HS-5 (cell line): ENCODE measurements around the gene TBX4.

ENCODE experiments used
- DNase-seq: peaks from one replicate; pipeline ENCODE4 v3.0.0-alpha.2; 2012; ENCODE audit warnings: low read depth

TBX4 gene

DNA sequence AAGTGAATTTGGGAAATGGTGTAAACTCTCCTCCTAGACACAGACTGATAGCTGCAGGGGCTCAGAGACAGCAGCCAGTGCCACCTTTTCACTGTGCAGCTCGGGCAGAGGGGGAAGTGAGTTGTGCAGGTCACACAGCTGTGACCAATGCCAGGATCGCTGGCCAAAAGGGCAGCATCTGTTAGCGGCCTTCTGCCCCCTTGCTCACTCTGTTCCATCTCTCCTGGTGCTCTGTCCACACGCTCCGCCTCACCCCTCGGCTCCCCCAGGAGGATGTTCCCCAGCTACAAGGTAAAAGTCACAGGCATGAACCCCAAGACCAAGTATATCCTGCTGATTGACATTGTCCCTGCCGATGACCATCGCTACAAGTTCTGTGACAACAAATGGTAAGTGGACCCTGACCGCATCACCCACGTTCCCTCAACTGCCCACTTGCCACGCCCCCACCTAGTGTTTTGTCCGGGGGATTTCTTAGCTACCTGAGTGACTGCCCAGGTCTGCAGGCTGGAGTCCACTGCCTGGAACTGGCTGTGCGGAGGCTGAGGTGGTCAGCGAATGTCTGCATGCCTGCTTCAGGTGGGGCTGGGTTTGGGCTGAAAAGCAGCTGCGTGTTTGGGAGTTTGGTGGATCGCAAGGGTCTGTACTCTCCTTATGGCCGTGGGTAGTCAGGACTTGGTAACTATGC, 13.5 kb downstream of the TBX4 start:
- DNase-seq, result no peak

DNA sequence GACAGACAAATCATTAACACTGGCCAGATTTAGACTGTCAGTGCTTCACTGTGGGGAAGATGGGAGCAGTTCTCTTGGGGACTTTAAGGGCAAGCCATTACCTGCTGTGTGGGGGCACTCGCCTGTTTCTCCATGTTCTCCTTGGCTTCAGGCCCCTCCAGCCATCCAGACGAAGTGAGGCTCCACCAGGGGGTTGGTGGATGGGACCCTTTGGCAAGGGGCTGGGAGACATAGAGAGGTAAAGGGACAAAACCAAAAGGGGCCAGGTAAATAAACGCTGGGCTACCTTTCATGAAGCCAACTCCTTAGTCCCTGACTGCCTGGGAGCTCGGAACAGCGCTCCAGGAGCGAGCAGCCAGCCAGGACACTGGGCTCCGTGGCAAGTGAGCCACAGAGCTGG, 14.0 kb downstream of the TBX4 start:
- no peak for DNase-seq

- no peak for DNase-seq
Observed at GRCh38 chr17:61467416-61468262, 15.4 kb downstream of the TBX4 start.

DNA sequence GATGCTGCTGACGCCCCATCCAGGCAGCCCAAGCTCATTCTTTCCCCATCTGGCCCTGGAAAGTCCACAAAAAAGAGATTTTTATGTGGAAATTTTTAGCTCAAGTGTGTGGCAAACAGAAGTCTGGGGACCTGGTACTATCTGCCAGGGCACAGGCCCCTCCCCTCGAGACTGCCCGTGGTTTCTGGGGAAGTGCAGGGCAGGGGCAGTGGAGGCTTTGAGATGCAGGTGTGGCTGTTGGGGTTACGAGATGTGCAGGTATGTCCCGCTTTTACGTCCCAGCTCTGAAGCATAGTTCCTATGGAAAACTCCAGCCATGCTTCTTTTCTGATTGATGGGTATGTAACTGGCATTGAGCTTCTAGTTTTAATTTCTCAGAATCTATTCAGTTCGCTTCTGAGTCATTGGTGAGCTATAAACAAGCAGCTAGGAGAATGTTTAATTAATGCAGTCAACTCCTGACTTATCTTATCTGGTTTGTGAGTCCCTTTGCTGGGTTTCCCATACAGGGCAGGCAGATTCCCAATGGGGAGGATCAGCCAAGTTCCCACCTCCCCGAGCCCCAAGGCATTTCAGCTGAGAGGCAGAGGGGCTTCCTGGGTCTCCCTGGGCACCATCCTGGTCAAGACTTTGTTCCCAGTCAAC, 16.2 kb downstream of the TBX4 start:
- DNase-seq, result no peak

DNA sequence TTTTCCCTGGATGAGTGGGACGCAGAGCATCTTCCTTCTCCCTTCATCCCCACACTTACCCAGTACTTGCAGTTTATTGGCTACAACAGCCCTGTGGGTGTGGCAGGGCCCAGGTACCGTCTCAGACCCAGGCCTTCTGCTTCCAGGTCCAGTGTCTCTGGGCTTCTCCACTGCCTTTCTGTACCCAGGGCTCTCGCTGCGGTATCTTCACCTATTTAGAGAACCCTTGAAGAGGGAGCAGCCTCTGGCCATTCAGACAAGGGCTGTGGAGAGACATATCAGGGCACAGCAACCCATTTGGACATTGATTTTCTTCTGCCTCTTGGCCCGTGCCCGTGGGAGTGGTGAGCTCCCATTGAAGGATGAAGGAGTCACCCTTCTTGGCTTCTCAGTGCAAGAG, 17.3 kb downstream of the TBX4 start:
- DNase-seq, result no peak

- DNase-seq, result no peak
Observed at GRCh38 chr17:61469949-61470348, 17.7 kb downstream of the TBX4 start.

DNA sequence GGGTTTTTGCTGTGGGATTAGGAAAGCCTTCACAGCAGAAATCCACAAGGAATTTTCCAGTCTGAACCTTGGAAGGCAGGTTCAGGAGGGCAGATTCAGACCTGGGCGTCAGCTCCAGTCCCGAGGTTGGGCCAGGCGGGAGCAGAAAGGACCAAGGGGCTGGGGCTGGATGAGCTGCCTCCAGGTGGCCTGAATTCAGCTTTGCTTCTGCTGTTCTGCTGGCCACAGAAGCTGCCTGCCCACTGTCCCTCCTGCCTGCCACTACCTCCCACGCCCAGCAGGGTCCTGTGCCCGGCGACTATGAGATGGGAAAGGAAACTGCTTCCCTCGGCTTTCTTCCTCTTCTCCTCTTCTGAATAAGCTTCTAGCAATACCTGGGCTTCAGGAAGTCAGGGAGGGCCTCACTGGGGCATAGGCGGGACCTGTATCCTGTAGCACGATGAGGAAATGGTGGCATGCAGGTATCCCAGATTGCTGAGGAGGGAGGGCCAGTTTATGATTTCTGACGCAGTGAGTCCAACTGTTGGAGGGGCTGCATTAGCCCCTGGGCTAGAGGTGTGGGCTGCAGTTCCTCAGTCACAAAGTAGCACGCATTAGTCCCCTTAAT, 18.4 kb downstream of the TBX4 start:
- no peak for DNase-seq

DNA sequence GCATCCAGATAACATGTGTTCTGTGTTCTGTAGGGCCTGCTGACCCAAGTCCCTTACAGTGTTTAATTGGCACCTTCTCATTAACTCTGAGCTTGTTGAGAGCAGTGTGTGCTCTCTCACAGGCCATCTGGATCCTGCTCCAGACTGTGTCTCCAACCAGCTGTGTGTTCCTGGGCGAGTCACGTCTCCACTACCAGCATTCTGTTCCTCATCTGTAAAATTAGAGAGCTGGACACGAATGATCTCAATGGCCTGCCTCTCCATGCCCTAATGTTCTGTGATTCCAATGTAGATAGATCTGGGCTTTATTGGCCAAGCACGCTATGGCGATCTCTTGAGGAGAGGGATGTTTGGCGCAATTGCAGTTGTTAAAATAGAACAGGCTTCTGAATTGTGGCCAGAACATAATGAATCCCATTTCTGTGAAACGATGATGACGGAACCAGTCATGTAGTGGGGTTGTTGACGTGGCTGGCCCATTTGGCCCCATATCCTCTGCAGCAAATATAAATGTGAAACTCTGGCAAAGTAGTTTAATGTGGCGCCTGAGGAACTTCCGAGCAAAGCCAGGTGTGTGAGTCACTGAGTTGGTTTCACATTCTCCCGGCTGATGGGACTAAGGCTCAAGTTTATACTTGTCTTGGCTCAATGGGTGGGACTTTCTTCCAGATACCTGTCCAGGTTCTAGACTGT, 22.2 kb downstream of the TBX4 start:
- DNase-seq, result peak; percentile 52

GRCh38 chr17:61474934-61475333, 22.7 kb downstream of the TBX4 start:
- DNase-seq, result no peak

DNA sequence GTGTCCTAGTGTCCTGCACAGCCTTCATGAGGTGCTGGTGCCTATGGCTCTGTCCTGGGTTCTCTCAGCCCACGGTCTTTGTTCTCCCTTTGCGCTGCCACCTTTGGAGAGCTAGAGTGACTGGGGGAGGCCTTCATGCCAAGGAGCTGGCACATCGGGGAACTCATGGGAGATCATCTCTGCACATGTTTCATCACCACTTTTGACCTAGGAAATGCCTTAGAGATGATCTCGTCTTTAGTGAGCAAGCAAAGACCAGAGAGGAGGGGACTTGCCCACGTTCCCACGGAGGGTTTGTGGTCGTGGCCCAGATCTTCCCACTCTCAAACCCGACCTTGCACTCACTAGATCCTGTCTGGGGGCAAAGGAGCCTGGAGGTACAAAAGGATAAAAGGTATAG, 23.5 kb downstream of the TBX4 start:
- peak; percentile 36 for DNase-seq

DNA sequence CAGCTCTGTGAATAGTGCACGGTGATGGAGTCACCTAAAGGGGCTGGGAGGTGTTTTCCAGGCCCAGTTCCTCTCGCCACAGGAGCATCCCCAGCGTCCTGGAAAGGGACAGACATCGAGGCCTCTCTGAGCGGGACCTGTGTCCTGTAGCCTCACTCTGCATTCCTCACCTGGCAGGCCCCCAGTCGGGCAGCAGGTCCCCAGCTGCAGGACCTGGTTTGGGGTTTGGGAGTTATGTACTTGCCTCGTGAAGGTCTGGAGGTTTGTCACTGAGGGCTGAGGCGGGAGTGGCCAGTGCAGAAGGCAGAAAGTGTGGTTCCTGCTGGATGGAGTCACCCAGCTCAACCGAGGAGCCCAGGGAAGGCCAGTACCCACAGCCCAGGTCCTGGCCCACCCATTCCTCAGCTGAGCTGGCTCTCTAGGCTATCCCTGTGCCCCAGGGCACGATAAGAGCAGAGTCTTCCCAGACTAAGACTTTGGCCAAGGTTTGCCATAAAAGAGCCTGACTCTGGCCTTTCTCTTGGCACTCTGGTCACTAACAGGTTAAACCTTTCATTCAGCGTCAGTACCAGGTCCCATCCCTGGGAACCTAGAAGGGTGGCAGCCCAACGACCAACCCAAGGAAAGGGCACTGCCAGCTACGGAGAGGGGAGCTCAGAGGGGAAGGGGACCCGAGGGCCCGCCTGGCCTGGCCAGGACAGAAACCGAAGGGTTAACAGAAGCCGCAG, 24.4 kb downstream of the TBX4 start:
- DNase-seq, result no peak

DNA sequence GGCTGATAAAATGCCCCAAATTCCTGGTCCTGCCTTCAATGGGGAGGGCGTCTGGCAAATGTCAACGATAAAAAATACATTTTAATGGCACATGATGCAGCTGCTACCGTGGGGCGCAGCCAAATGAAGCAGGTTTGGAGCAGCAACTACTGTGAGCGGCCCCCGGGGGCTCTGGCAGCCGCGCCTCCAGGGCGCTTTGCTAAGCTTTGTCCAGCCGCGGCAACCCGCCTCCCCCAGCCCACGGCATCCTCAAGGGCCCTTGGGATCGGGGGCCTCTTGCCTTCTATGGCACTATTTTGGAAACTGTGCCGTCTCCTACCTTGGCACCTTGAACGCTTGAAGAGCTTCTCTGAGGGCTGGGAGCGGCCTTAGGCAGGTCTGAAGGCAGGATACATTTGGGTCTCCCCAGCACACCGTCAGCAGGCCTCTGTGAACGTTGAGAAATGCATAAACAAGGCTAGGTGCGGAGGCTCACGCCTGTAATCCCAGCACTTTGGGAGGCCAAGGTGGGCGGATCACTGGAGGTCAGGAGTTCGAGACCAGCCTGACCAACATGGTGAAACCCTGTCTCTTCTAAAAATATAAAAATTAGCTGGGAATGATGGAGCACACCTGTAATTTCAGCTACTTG, 25.1 kb downstream of the TBX4 start:
- no peak for DNase-seq

- DNase-seq, result no peak
Observed at GRCh38 chr17:61478026-61478789, 26.0 kb downstream of the TBX4 start.

GRCh38 chr17:61478790-61479492, 26.7 kb downstream of the TBX4 start:
- DNase-seq, result no peak

GRCh38 chr17:61479493-61480413, 27.5 kb downstream of the TBX4 start:
- no peak for DNase-seq

DNA sequence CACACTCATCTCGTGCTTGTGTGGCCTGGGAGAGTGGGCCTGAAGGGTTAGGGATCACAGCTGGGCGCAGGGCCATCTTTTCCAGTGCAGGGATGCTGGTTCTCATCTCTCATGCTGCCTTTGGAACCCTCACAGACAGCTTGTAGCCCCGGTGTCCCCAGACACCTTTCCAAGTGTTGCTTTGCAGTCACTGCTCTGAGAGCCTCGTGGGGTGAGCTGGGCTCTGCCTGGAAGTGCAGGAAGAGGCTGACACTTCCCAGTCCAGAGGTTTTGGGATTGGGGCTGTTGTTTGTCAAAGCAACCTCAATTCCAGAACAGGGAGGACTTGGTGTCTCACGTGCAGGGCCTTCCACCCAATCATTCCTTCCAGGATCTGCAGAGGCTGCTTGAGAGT, 28.2 kb downstream of the TBX4 start:
- DNase-seq, result no peak

GRCh38 chr17:61481421-61481820, 29.2 kb downstream of the TBX4 start:
- DNase-seq, result no peak

GRCh38 chr17:61482467-61482866, 30.2 kb downstream of the TBX4 start:
- no peak for DNase-seq

DNA sequence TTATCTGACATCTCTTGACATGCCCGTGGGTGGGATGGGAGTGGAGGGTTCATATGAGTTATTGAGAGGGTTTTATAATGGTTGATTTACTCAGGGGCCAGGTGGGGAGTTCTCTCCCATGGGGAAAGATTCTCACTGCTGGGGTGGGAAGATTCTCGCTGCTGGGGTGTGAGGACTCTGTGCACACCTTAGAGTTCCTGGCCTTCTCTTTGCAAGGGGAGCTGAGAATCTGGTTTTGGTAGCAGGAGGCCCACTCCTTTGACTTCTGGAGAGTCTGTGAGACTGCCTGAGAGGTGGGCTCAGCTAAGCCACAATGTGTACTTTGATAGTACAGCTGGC, 31.5 kb downstream of the TBX4 start:
- no peak for DNase-seq
